HepG2 (cell line): ENCODE results near the gene PDIA2. TPM values are rescaled to one million over a fixed set of nuclear protein-coding genes. Genes with fewer than 3 reads are reported as not detected.

Experiments used
- ATF4 ChIP-seq, 2 experiments: fragments of 450-650 bp in 1 of 2; sonication (generic) in 1 of 2; formaldehyde crosslinking; IDR thresholded peaks; 2 replicates each; pipeline versions ENCODE4 v1.5.0 to v1.8.0; 2020 to 2022; ENCODE audit warnings: mild to moderate bottlenecking in 1 of 2, missing genetic modification reagents in 1 of 2
- ELF1 ChIP-seq: sonication (generic); formaldehyde crosslinking; IDR thresholded peaks from 2 replicates; pipeline ENCODE4 v1.4.0; 2020; ENCODE audit warnings: missing genetic modification reagents
- ERF ChIP-seq: IDR thresholded peaks from 2 replicates; pipeline ENCODE4 v1.6.1; 2018; ENCODE audit warnings: missing biosample characterization, missing genetic modification reagents
- HMGXB4 ChIP-seq, 2 experiments: sonication (generic) in 1 of 2; formaldehyde crosslinking in 1 of 2; IDR thresholded peaks; 2 replicates each; pipeline versions ENCODE4 v1.4.0 to v1.6.1; 2018 to 2020; ENCODE audit warnings: missing genetic modification reagents in 2 of 2, borderline replicate concordance in 1 of 2, low read depth in 1 of 2, mild to moderate bottlenecking in 1 of 2, missing biosample characterization in 1 of 2
- IRF2 ChIP-seq: IDR thresholded peaks from 2 replicates; pipeline ENCODE4 v1.6.1; 2018; ENCODE audit warnings: missing genetic modification reagents, missing compliant biosample characterization
- KIAA2018 ChIP-seq: sonication (generic); formaldehyde crosslinking; IDR thresholded peaks from 2 replicates; pipeline ENCODE4 v1.5.0; 2020; ENCODE audit warnings: mild to moderate bottlenecking, missing genetic modification reagents, borderline replicate concordance
- KLF9 ChIP-seq: IDR thresholded peaks from 2 replicates; pipeline ENCODE4 v1.6.1; 2016; ENCODE audit warnings: low read depth
- RBM39 ChIP-seq: fragments of 200-400 bp; formaldehyde crosslinking; IDR thresholded peaks from one replicate; pipeline ENCODE4 v1.6.1; 2018; ENCODE audit warnings: antibody characterized with exemption, mild to moderate bottlenecking, low read depth, low read length; ENCODE audit not compliant: poor library complexity, severe bottlenecking
- RELA ChIP-seq: sonication (generic); formaldehyde crosslinking; IDR thresholded peaks from 2 replicates; pipeline ENCODE4 v1.4.0; 2020; ENCODE audit warnings: missing genetic modification reagents
- ZNF432 ChIP-seq: sonication (generic); formaldehyde crosslinking; IDR thresholded peaks from 2 replicates; pipeline ENCODE4 v1.5.0; 2020; ENCODE audit warnings: missing genetic modification reagents, mild to moderate bottlenecking, borderline replicate concordance
- ZNF644 ChIP-seq: IDR thresholded peaks from 2 replicates; pipeline ENCODE4 v1.6.1; 2016; ENCODE audit warnings: low read depth
- polyA plus RNA-seq, 8 experiments: library from polyadenylated mRNA; depleted of rRNA in 3 of 8; stranded (reverse) in 7 of 8; unstranded in 1 of 8; fragments of >200 nt; fragmentation: Illumina TruSeq in 4 of 8; extraction: Trizol in 4 of 8; gene quantifications; 2 replicates each; pipeline versions ENCODE4 v1.2.1 to v1.2.3, GENCODE V29; 2011 to 2016; ENCODE audit warnings: low read depth in 4 of 8, missing spikeins in 1 of 8, mixed read lengths in 1 of 8; ENCODE audit not compliant: insufficient read depth in 1 of 8
- total RNA-seq, 5 experiments: library from RNA; depleted of rRNA; stranded (reverse); fragments of >200 nt; fragmentation: Illumina TruSeq; extraction: Trizol; gene quantifications; 2 replicates each; pipeline ENCODE4 v1.2.3, GENCODE V29; 2016; ENCODE audit warnings: low read depth in 1 of 5

The PDIA2 gene
- total and polyA plus RNA-seq, 2 of the 13 experiments (the other 11 are each of a cell fraction or from before 2014, with no cell fraction given) = 0.35 to 1.9 TPM

- no peak for TF ChIP-seq RBM39
- TF ChIP-seq HMGXB4 (CRISPR knock-in tag; IDR thresholded peaks at IDR 0.05; ENCODE audit: borderline replicate concordance in 1 of 2, low read depth in 1 of 2) = peak; percentile 82 to 88
- TF ChIP-seq KLF9 (CRISPR knock-in tag) = 0 out of 2 replicates have a peak, but pooled peaks have one; percentile 16
- TF ChIP-seq ELF1 (CRISPR knock-in tag) = peak; percentile 95
- no peak for TF ChIP-seq RELA
- TF ChIP-seq ZNF432 (CRISPR knock-in tag) = no peak
- no peak for TF ChIP-seq ZNF644 (CRISPR knock-in tag)
- 0 out of 4 replicates have a peak, but pooled peaks of 1 of the 2 experiments have one; percentile 32 for TF ChIP-seq ATF4 (CRISPR knock-in tag; IDR thresholded peaks at IDR 0.05)
- TF ChIP-seq KIAA2018 = no peak
- TF ChIP-seq IRF2 (CRISPR knock-in tag) = no peak
- TF ChIP-seq ERF (CRISPR knock-in tag) = no peak; the same call in 1 of the 2 replicates
These were observed 48.3 kb upstream of the PDIA2 start, which contains the start of gene FAM234A (continued) for GRCh38 chr16:234468-235305.
